GM19239 (cell line): Measurements from ENCODE around the gene C1QL4.

Source experiments
- DNase-seq: peaks from one replicate; pipeline ENCODE4 v3.0.0; 2011; ENCODE audit warnings: low spot score; ENCODE audit not compliant: insufficient read length
- FAIRE-seq: peaks from 2 replicates; lab custom pipeline; 2011; peaks lifted over from hg19 to GRCh38; lab: Jason Lieb, UNC

The C1QL4 gene

DNA sequence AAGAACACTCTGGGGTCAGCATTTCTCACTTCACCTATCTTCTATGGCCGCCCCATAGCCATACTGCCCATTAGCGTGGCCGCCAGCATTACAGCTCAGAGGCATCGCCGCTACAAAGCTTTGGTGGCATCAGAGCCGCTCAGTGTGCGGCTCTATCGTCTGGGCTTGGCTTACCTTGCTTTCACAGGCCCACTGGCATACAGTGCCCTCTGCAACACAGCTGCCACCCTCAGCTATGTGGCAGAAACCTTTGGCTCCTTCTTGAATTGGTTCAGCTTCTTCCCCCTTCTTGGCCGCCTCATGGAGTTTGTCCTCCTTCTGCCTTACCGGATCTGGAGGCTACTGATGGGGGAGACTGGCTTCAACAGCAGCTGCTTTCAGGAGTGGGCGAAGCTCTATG is 12.3 kb upstream of the C1QL4 start:
- DNase-seq, result no peak
- FAIRE-seq, result no peak

DNA sequence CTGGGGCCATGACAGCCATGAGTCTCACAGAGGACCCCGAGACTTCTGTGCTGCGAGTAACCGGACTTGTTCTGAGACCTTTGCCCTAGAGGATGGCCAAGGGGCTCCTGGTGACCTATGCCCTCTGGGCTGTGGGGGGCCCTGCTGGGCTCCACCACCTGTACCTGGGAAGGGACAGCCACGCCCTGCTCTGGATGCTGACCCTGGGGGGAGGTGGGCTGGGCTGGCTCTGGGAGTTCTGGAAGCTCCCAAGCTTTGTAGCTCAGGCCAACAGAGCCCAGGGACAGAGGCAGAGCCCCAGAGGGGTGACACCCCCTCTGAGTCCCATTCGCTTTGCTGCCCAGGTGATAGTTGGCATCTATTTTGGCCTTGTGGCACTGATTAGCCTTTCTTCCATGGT is 11.8 kb upstream of the C1QL4 start:
- FAIRE-seq, result no peak

DNA sequence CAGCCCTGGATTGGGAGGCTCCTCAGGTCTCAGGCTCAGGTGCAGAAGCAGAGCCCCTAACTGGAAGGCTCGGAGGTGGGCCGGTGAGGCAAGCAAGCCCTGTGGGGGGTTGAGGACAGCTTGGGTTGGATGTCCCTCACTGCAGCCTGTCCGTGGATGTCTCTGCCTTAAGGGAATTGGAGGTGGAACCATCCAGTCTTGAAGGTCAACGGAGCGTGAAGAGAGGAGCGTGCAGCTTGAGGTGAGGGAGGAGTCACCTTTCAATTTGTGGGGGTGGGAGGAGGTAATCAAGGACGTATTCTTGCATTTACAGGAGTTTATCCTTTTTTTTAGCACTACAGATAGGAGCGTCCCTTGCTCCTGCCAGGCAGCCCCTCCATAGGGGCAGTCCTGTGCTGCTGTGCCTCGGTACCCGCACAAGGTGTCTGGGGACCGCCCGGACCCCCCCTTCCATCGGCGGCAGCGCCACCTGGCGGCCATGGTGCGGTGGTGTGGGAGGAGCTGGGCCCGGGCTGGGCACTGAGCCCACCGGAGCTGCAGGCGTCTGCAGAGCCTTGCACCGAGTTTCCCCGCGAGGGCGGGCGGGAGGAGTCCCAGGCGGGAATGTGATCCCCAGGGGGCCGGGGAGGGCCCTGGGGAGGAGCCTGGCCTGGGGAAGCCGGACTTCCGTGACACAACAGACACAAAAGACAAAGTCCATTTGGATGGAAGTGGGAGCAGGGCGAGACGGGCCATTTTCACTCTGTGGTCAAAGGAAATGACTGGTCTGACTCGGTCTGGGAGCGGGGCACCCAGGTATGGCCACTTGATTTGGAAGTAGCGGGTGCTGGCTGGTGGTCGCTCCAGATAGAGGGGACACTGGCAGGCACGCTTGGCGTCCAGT is 10.6 kb upstream of the C1QL4 start:
- DNase-seq, result no peak
- peak; percentile 68 for FAIRE-seq

More for the DNA sequence above, 11.8 kb upstream of the C1QL4 start:
- DNase-seq, result no peak

DNA sequence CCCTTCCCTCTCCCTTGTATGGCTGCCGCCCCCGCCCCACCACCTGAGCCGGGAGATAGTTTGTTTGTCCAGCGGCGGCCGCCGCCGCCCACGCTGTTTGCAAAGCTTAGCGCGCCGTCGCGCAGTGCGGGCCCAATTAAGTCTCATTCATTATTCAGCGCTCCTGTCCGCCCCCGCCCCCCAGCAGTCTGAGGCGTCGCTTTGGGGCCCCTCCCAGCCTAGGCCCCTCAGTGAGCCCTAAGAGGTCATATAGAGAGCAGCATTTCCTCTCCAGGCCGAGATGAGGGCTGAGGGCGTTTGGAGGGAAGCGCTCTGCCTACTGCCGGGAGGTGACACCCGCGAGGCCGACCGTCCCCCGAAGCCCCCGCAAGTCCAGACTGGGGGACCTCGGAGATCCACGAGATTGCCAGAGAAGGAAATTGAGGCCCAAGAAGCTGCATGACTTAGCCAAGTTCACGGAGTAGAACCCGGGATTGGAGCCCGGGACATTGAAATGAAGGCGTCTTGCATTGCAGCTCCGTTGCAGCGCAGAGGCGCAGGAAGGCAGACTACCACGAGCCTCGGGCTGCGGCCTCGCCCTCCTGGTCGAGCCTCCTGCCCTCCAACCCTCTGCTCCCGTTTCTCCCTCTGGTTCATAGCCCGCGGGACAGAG is 9.8 kb upstream of the C1QL4 start, which contains the start of gene DNAJC22:
TSS of gene DNAJC22 (plus strand) at position 230 of the 652 bp plus-strand sequence. CDS start 1,985 bp downstream, outside the sequence.
- FAIRE-seq (no peak), DNase-seq (no peak)

DNA sequence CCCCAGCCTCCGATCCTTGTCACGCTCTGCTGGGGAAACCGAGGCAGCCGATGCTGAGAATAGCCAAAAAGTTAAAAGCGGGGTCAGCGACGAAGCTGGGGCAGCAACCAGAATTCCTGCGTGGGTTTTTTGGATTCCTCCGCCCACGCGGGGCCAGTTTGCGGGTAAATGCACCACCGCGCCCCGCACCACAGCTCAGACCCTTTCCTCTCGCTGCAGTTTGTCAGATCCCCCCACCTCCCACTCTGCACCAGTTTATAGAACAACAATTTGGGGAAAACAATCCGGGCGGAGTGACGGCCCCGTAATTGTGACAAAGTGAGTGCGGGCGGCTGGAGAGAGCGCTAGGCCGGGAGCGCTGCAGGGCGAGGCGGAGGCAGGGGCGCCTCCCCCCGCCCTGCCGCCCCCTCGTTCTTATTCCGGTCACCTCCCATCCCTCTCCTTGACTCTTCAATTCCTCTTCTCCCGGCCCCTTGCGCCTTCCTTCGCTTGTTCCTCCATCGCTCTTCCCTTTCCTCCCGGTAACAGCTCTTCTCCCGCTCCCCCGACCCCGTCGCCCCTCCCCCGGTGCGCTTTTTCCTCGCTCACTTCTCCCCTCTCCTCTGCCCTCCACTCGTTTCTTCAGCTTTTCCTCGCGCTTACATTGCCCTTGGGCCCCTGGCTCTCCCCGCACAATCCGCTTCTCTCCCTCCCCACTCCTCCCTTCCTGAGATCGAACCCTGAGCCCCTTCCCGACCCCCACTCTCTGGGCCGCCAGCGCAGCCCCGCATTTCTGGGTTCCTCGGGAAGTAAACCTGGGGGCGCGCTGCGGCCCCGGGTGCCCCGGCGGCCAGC is 9.1 kb upstream of the C1QL4 start:
- FAIRE-seq, result no peak
- no peak for DNase-seq

DNA sequence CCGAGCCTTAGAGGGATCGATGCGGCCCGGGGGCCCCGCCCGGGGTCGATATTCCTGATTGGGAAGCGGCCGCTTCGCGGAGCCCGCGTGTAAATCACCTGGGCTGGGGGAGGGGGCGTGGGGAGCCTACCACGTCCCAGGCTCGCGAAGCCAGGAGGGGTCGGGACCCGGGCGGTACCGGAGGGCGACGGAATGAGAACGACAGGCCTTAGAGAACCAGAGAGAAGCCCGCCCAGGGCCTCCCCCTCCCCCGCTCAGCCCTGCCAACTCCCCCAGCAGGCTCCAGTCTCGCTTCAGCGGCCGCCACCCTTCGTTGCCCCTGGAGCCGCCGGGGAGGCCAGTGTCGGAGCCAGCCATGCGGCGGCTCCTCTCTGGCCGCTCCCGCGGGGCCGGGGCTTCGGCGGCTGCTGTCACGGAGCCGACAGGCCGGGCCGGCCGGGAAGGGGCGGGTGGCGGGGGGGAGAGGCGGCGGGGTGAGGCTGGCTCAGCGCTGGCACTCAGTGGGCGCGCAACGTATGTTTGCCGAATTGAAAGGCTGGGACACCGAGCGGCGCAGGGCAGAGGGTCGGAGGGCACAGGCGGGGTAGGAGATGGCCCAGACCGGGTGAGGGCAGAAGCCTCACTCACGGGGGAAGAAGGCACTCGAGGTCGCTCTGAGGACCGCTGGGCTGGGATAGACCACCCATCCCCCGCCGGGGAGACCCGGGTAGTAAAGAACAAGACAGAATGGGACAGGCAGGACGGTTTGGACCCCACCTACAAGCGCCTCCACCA is 8.2 kb upstream of the C1QL4 start:
- FAIRE-seq (peak; percentile 40), DNase-seq (no peak)

DNA sequence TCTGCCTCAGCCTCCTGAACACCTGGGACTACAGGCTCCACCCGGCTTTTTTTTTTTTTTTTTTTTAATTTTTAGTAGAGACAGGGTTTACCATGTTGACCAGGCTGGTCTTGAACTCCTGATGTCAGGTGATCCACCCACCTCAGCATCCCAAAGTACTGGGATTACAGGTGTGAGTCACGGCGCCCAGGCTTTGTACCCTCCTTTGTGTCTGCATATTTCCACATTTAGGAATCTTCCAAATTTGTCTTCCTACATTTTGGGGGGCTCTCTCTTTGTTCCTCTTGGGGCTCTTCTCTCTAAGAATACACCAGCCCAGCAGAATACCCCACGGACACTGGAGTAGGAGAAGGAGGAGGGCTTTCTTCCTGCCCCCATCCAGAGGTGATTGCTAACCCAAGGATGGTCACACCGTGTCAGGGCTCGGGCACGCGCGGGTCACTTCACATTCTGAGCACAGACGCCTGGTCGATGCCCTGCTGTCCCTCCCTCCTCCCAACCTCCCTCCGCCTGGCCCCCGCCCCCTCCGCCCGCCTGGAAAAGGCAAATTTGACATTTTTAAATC is 7.6 kb upstream of the C1QL4 start:
- FAIRE-seq, result no peak

DNA sequence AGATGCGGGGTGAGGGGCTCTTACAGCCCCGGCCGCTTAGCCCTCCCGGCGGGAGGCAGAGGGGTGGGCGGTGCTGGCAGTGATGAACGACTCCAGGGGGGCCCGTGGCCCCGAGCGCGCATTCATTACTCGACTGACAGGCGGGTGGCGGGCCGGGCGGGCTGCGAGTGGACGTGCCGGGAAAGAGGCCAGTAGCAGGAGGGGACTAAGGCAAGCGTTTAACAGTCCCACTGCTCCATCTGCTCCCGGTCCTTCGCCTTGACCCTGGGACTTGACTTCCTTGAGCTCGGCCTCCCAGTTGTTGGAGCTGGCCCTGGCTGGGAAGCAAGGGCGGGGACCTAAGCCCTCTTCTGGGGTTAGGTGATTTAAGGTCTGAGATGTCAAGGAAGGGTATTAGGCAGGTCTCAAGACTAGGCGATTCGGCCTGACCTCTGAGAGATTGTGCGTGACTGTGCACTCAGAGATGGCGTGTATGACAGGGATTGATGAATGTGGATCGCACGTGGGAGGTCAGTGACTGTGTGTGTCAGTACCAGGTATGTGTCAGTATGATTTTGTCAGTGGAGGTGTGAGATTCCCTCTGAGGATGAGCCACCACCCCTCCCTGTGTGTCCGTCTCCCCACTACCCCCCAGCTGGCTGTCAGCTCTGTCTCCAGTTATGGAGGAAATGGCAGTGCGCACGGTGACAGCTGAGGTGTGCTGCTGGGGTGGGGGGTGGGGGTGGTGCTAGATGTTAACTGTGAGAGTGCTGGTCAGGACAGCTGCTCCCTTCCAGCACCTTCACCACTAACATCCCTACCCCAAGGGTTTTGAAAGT is 6.1 kb upstream of the C1QL4 start:
- DNase-seq (no peak), FAIRE-seq (peak; percentile 56)

More for the DNA sequence above, 7.6 kb upstream of the C1QL4 start:
- DNase-seq, result no peak

DNA sequence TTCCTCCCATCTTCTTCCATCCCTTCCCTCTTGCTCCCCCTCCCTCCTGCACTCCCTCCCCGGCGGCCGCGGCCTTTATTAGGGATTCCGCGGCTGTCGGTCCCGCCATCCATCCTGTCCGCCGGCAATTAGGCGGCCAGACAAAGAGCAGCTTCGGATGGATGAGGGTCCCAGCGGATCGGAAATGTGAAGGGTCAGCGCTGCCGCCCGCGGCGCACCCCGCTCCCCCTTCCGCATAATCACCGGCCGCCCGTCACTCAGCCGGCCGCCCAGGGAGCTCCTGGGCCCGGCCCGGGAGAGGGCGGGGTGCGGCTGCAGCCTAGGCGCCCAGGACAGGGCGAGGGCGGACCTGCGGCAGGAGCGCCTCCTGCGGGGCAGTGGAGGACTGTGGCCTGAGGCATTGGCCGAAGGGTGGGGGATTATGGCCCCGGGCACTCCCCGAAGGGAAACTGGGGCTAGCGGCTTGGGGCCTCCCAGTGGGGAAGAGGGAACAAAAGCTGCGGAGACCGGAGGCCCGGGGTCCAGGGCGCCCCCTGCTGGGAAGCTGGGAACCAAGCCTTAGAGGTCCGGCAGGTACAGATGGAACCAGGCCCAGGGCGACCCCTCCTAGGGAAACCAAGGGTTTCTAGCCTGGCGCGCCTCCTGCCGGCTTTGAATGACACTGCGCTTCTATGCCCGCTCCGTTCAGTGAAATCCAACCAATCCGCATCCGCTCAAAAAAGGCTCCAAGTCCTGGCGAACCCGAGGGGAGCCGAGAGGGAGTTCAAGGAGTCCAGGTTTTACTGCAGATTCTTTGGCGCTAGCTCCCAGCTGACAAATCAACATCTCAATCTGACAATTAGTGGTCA is 5.3 kb upstream of the C1QL4 start:
- DNase-seq, result peak; percentile 88
- peak; percentile 88 for FAIRE-seq

DNA sequence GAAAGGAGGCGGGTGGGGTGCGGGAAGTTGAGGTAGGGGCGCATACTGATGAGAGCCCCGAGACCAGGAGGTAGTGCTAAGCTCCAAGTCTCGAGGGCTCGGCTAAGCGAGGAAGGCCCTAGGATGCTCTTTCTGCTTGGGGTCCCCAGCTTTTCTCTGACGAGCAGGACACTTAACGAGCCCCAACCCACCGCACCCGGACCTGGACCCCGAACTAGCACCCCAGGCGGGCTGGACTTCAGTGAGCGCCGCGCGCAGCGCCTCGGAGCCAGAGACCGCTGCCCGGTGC is 4.7 kb upstream of the C1QL4 start:
- FAIRE-seq, result no peak
- no peak for DNase-seq

DNA sequence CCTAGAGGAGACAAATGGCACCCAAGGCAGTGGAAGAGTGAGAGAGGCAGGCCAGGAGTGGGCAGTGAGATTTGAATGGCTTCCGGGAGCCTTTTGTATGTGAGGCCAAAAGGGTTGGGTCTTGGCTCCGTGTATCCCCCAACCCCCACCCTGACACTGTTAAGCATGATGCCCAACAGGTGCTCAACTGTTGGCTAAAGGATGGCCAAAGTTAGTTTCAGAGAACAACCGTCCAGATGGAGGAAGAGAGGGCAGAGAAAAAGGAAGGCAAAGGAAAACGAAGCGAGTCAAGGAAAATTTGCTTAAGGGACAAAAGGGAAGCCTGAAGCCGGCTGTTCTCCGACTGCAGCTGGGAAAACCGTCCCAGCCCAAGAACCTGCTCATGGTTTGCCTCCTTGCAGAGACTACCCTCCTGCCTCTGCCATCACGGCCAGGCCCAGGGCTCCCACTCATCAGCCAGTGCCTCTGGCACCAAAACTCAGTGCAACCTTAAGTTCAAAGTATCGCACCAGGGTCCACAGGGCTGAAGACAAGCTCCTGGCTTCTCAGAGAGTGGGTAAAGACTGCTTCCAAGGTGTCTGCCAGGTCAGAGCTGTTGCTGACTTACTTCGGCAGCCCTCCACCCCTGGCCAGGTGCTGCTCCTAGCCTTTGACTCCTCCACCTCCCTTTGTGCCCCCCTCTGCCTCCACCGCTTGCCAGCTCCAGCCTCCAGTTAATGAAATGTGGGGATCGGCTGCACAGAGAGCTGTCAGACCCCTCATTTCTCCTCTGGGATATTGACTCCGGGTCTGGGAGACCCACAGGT is 4.2 kb upstream of the C1QL4 start:
- DNase-seq (no peak), FAIRE-seq (no peak)

DNA sequence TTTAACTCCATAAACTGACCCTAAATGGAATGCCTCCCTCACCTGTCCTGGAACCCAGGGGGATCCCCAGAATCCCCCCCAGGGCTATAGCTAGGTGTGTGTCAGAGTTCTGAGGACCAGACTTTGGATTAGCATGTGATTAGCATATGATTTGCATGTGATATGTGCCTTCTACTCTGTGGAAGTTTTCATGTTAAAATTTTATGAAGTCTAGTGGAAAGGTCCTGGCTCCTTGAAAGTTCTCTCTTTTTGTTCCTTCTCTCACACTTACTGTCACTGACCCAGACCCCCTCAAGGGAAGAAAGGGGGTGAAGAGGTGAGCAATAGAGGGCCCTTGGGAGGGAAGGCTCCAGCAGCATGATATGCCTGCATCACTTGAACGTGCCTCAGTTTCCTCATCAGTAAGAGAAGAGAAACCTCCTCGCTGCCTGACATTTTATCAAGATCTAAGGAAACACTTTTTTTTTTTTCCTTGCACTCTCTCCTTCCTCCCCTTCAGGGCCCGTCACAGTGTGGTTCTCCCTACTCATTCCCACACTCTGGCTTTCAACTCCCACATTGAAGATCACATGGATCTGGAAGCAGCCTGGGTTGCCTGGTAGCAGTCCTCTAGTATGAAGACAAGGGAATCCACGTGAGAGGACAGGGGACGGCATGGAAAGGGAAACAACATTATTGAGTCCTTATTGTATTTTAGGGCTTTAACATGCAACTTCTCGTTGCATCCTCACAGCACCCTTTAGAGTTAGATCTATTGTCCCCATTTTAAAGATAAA is 3.3 kb upstream of the C1QL4 start:
- FAIRE-seq (no peak), DNase-seq (no peak)

DNA sequence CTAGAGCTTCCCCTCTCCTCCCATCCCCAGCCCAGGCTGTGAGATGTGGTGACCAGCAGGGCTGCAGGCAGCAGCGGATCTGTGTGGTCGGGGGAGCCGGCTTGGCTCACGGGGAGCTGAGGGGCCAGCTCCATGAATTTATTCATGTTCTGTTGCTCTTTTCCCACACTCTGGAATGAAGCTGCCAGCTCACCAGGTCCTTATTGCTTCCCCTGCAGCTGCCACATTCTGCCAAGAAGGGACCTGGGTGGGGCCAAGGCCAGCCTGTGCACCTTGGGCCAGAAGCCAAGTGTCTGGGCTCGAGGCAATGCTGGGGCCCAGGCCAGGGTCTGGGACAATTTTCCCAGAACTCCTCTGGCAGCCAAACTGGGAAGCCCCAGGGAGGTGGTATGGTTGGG is 2.5 kb upstream of the C1QL4 start:
- no peak for DNase-seq

DNA sequence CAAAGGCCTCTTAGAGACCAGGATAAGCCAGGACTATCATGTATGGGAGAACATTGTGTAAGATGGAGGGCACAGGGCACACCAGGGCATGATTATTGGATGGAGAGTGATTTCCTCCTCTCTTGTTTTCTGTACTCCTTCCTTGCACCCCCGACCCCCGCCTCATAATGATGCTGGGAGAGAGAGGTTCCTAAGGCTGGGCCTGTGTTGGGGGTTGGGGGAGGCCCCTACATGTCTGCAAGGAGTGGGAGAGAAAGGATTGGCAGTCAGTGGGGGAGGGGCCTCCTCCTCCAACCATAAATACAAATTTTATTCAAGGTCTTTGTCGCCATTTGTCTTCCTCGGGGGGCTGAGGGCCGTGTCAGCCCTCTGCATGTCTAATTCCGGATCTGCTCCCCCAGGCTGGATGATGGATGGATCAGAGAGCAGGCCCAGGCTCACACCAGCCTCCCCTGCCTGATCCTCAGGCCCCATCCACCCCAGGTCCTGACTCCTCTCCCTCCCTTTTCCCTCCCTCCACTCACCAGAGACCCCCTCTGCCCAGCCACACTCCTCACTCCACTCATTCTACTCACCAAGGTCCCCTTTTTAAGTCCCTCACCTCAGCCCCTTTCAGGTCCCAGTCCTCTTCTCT is 2.0 kb upstream of the C1QL4 start:
- FAIRE-seq, result no peak
- DNase-seq, result no peak

More for the DNA sequence above, 2.5 kb upstream of the C1QL4 start:
- no peak for FAIRE-seq

DNA sequence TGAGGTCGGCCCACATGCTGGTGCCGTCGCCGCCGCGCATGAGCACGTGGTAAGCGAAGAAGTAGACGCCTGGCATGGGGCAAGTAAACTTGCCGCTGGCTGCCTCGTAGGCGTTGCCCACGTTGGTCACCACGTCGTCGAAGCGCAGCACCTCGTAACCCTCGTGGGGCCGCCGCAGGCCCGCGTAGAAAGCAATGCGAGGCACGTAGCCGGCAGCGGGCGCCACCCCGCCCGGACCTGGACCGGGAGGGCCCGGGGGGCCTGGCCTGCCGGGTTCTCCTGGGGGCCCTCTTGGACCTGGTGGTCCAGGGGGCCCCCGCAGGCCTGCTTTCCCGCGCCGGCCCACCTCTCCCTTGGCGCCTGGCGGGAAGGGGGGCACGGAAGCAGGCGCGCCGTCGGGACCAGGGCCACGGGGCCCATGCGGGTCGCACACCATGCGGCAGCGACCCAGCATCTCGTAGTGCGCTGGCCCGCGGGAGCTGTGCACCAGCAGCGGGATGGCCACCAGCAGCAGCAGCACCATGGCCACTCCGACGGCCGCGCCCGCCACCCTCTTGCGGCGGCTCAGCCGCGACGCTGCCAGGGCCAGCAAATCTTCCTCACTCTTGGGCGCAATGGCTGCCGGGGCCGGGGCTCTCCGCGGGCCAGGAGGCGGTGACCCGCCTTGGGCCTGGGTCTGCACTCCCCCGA is 888 bp downstream of the C1QL4 start:
- DNase-seq, result no peak
- FAIRE-seq, result no peak
